Measurements from ENCODE around the gene PSEN2.
A peak's percentile ranks its signal among the peaks of the same experiment; 100 is the strongest.
"Not testable (repeated sequence)": the region's sequence is repeated elsewhere in the genome, so short reads cannot be mapped to it uniquely, and the experiment has no call there.

The PSEN2 gene

DNA sequence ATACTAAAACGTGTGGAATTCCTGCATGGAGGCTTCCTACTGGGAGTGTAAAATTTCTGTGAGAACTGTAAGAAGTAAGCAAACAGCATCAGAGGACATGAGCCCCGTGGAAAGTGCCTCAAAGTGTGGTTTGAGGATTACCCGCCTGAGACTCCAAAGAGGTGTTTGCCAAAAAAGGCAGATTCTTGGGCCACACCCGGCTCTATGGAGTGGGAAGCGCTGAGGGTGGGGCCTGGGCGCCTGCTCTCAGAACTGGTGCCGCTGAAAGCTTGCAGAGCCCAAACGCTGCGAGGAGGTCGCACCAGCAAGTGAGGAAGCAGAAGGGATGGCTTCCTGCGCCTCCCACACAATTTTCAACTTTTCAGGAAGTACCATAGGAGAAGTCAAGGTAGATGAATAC is 43.0 kb upstream of the PSEN2 start:
- TF ChIP-seq EZH2 (IDR thresholded peaks at IDR 0.05), result no peak
- no peak for TF ChIP-seq FOXP2 (optimal IDR thresholded peaks at IDR 0.05; ENCODE audit: control extremely low read depth, extremely low read length, insufficient read depth)
- TF ChIP-seq POLR2AphosphoS5 (IDR thresholded peaks at IDR 0.05; ENCODE audit: borderline replicate concordance, low read depth, low read length), result no peak
- no peak for DNase-seq (ENCODE audit: low read depth, low spot score)
- Histone ChIP-seq H3K4me3 (no peak overlapping the region), H3K27ac (no peak overlapping the region), H3K36me3 (ENCODE audit: insufficient read depth, low read length) (no peaks in the 10 kb centered on the region), H3K9ac (ENCODE audit: insufficient read length) (peak overlapping the region; percentile 68), H3K9me3 (ENCODE audit: low read depth, low read length) (no peaks in the 10 kb centered on the region)

GRCh38 chr1:226827968-226828513 is 42.4 kb upstream of the PSEN2 start:
- no peaks in the 10 kb centered on the region for H3K9me3 ChIP-seq (ENCODE audit: low read depth, low read length)
- H3K27ac ChIP-seq, result no peak overlapping the region
- H3K36me3 ChIP-seq (ENCODE audit: insufficient read depth, low read length), result no peaks in the 10 kb centered on the region
- peak; percentile 61 for DNase-seq (ENCODE audit: low read depth, low spot score)
- peak overlapping the region; percentile 68 for H3K9ac ChIP-seq (ENCODE audit: insufficient read length)
- TF ChIP-seq POLR2AphosphoS5 (IDR thresholded peaks at IDR 0.05; ENCODE audit: borderline replicate concordance, low read depth, low read length) (no peak), EZH2 (IDR thresholded peaks at IDR 0.05) (no peak), FOXP2 (optimal IDR thresholded peaks at IDR 0.05; ENCODE audit: control extremely low read depth, extremely low read length, insufficient read depth) (peak; percentile 61)
- peak overlapping the region; percentile 51; the same call in 1 of the 2 replicates for H3K4me3 ChIP-seq

DNA sequence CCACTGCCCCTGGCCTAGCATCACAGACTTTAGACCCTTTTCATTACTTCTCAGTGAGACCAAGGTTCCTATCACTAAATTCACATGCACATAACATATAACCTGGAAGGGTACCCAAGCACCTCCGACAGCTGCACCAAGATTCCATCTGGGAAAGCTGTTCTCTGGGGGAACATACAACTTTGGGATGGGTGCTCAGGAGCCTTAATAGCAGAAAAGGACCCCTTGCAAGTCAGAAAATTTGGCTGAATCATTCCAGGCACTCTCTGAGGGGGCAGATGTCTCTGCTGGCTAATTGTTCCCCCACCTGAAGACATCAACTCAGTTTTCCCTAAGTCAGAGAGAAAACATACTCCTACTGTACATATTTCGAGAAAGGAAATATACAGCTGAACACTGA is 41.3 kb upstream of the PSEN2 start:
- Histone ChIP-seq H3K36me3 (ENCODE audit: insufficient read depth, low read length) (no peaks in the 10 kb centered on the region), H3K4me3 (no peak overlapping the region), H3K27ac (no peak overlapping the region), H3K9ac (ENCODE audit: insufficient read length) (no peak overlapping the region), H3K9me3 (ENCODE audit: low read depth, low read length) (no peaks in the 10 kb centered on the region)
- TF ChIP-seq FOXP2 (optimal IDR thresholded peaks at IDR 0.05; ENCODE audit: control extremely low read depth, extremely low read length, insufficient read depth) (no peak), EZH2 (IDR thresholded peaks at IDR 0.05) (no peak), POLR2AphosphoS5 (IDR thresholded peaks at IDR 0.05; ENCODE audit: borderline replicate concordance, low read depth, low read length) (no peak)
- no peak for DNase-seq (ENCODE audit: low read depth, low spot score)

DNA sequence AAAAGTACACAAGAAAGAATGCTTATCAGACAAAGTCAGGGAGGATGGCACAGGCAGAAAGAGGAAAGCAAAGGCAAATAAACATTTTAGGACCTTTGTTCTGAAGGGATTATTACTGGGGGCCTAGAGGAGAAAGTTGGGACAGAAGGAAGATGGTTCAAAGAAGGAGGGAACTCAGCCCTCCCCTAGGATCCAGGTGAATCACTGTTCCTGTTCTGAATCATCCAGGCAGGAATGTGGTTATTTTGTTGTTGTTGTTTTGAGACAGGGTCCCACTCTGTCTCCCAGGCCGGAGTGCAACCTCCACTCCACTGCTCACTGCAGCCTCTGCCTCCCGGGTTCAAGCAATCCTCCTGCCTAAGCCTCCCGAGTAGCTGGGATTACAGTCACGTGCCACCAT is 38.5 kb upstream of the PSEN2 start:
- H3K27ac ChIP-seq, result no peak overlapping the region
- no peak overlapping the region for H3K4me3 ChIP-seq
- H3K9me3 ChIP-seq (ENCODE audit: low read depth, low read length), result no peaks in the 10 kb centered on the region
- H3K9ac ChIP-seq (ENCODE audit: insufficient read length), result no peak overlapping the region
- TF ChIP-seq FOXP2 (optimal IDR thresholded peaks at IDR 0.05; ENCODE audit: control extremely low read depth, extremely low read length, insufficient read depth) (no peak), EZH2 (IDR thresholded peaks at IDR 0.05) (no peak), POLR2AphosphoS5 (IDR thresholded peaks at IDR 0.05; ENCODE audit: borderline replicate concordance, low read depth, low read length) (no peak)
- DNase-seq (ENCODE audit: low read depth, low spot score), result no peak
- no peaks in the 10 kb centered on the region for H3K36me3 ChIP-seq (ENCODE audit: insufficient read depth, low read length)

DNA sequence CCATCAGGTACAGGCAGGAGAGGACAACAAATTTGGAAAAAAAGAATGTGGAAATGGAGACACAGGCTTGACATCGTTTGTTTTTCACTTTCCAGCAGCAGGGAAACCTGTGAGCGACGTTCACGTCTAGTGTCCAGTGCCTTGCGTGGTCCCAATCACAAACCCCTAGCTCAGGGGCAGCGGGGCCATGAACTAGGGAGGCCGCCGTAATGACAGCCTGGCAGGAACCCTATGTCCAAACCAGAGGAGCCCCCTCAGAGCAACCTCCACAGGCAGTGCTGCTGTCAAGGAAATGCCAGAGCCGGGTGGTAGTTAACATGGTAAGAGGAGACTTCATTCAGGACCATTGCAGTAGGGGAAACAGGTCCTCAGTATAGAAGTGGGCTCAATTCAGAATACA is 37.8 kb upstream of the PSEN2 start:
- H3K27ac ChIP-seq, result no peak overlapping the region
- no peaks in the 10 kb centered on the region for H3K9me3 ChIP-seq (ENCODE audit: low read depth, low read length)
- H3K4me3 ChIP-seq, result no peak overlapping the region
- DNase-seq (ENCODE audit: low read depth, low spot score), result no peak
- no peaks in the 10 kb centered on the region for H3K36me3 ChIP-seq (ENCODE audit: insufficient read depth, low read length)
- H3K9ac ChIP-seq (ENCODE audit: insufficient read length), result no peak overlapping the region
- TF ChIP-seq EZH2 (IDR thresholded peaks at IDR 0.05) (no peak), POLR2AphosphoS5 (IDR thresholded peaks at IDR 0.05; ENCODE audit: borderline replicate concordance, low read depth, low read length) (no peak), FOXP2 (optimal IDR thresholded peaks at IDR 0.05; ENCODE audit: control extremely low read depth, extremely low read length, insufficient read depth) (no peak)

DNA sequence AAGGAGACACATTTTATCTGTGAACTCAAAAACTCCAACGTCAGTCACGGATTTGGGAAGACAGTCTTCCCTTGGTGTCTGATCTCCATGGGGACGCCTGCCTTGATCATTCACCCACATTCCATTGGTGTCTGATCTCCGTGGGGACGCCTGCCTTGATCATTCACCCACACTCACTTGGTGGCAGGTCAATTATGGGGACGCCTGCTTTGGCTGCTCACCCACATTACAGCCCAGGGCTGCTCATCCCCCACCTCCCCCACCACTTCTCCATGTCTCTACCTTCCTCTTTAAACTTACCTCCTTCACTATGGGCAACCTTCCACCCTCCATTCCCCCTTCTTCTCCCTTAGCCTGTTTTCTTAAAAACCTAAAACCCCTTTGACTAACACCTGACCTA is 36.2 kb upstream of the PSEN2 start:
- H3K36me3 ChIP-seq (ENCODE audit: insufficient read depth, low read length); H3K27ac ChIP-seq; H3K9ac ChIP-seq (ENCODE audit: insufficient read length); DNase-seq (ENCODE audit: low read depth, low spot score); H3K4me3 ChIP-seq; H3K9me3 ChIP-seq (ENCODE audit: low read depth, low read length): not testable (repeated sequence)

DNA sequence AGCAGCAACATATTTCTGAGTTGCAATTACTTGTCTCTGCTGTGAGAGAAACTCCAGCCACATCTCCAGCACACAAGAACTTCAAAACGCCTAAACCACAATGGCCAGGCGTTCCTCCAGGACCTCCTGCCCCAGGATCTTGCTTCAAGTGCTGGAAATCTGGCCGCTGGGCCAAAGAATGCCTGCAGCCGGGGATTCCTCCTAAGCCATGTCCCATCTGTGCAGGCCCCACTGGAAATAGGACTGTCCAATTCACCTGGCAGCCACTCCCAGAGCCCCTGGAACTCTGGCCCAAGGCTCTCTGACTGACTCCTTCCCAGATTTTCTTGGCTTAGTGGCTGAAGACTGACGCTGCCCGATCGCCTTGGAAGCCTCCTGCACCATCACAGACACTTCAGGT is 35.0 kb upstream of the PSEN2 start:
- H3K4me3 ChIP-seq; DNase-seq (ENCODE audit: low read depth, low spot score); H3K27ac ChIP-seq; H3K9ac ChIP-seq (ENCODE audit: insufficient read length); H3K36me3 ChIP-seq (ENCODE audit: insufficient read depth, low read length); H3K9me3 ChIP-seq (ENCODE audit: low read depth, low read length): not testable (repeated sequence)

GRCh38 chr1:226837966-226838365 is 32.5 kb upstream of the PSEN2 start:
- DNase-seq (ENCODE audit: low read depth, low spot score); H3K9ac ChIP-seq (ENCODE audit: insufficient read length); H3K9me3 ChIP-seq (ENCODE audit: low read depth, low read length); H3K4me3 ChIP-seq; H3K27ac ChIP-seq; H3K36me3 ChIP-seq (ENCODE audit: insufficient read depth, low read length): not testable (repeated sequence)

GRCh38 chr1:226838456-226838855 is 32.0 kb upstream of the PSEN2 start:
- Histone ChIP-seq H3K27ac (no peak overlapping the region), H3K9me3 (ENCODE audit: low read depth, low read length) (no peaks in the 10 kb centered on the region), H3K4me3 (no peak overlapping the region), H3K36me3 (ENCODE audit: insufficient read depth, low read length) (no peaks in the 10 kb centered on the region), H3K9ac (ENCODE audit: insufficient read length) (no peak overlapping the region)
- no peak for TF ChIP-seq POLR2AphosphoS5 (IDR thresholded peaks at IDR 0.05; ENCODE audit: borderline replicate concordance, low read depth, low read length)
- TF ChIP-seq FOXP2 (optimal IDR thresholded peaks at IDR 0.05; ENCODE audit: control extremely low read depth, extremely low read length, insufficient read depth), result no peak
- TF ChIP-seq EZH2 (IDR thresholded peaks at IDR 0.05), result no peak
- no peak for DNase-seq (ENCODE audit: low read depth, low spot score)
